Esophagus squamous epithelium (tissue), 4 donors: Measurements from ENCODE around the gene RIBC2.

ENCODE experiments used
- CTCF ChIP-seq, 6 experiments: fragments of 450-650 bp in 4 of 6; fragments of 200-600 bp in 2 of 6; sonication (generic) in 2 of 6; IDR thresholded peaks; one replicate each; pipeline ENCODE4 v1.5.1; 2016 to 2019; ENCODE audit warnings: antibody characterized with exemption in 6 of 6, mild to moderate bottlenecking in 4 of 6, moderate library complexity in 4 of 6
- POLR2A ChIP-seq, 4 donors: fragments of 450-650 bp; IDR thresholded peaks; one replicate each; pipeline ENCODE4 v1.6.1; 2017; ENCODE audit warnings: antibody characterized with exemption in 4 of 4, mild to moderate bottlenecking in 4 of 4, moderate library complexity in 3 of 4

DNA sequence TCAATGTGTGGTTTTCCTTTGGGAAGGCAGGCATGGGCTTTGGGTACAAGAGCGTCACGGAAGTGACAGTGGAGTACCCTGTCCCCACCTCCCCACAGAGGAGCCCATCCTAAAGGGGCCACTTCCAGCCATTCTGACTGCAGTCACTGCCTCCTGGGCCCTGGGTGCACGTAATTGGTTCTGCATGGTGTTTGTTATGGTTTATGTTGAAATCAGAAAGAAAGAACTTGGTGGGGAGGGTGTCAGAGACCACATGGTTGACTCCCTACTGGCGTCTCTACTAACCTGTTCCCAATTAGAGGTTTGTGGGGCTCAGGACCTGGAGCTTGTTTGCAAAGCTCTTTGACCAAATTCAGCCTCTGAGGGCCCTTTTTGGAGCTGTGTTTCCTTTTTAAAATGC is 40.8 kb downstream of the RIBC2 start:
- TF ChIP-seq CTCF (IDR thresholded peaks at IDR 0.05), result no peak
- TF ChIP-seq POLR2A (IDR thresholded peaks at IDR 0.05), result no peak
